ENCODE measurements around the gene FGGY. TPM values are rescaled to one million over a fixed set of nuclear protein-coding genes. Genes with fewer than 3 reads are reported as not detected.

The FGGY gene
- total and polyA plus RNA-seq, 7 experiments from 2014 or later = 2.5 to 15.2 (median 11.2) TPM

DNA sequence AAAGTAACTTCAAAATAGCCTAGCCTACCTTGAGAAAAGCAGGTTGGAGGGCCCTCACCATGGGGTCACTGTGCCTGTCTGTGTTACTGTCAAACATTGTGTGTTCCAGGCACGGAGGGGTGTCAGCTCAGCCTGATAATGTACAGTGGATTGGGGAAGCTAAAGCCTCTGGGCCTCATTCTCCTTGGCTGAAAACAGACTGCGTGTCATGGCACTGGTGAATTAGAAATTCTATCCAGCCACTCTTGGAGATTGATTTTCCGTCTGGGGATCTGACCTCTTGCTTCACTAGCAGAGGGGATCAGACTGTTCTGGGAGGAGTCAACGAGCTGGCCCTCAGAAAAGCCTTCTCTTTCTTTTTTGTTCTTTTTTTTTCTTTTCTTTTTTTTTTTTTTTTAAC is 394.4 kb downstream of the FGGY start:
- Mint-ChIP-seq H3K27ac (no peak overlapping the region), H3K27me3 (no peaks in the 10 kb centered on the region), H3K36me3 (peaks cover 0 to 5% (median 3%) of the 10 kb centered on the region in 5 donors), H3K9me3 (peaks cover 0 to 3% (median 0%) of the 10 kb centered on the region in 11 donors), H3K4me1 (peaks cover 0 to 7% (median 0%) of the 10 kb centered on the region in 7 donors), H3K4me3 (no peak overlapping the region)
- ChIA-PET CTCF (interaction anchor here (0.9 kb wide), 1 partner anchor 793 kb away, joined by 3 read pairs; no protein-coding TSS in a partner anchor), POLR2A (no interaction called here)
- Histone ChIP-seq H3K27me3 (ENCODE audit: control insufficient read depth in 2 of 2, insufficient read depth in 2 of 2, low read length in 2 of 2) (no peaks in the 10 kb centered on the region), H3K27ac (ENCODE audit: low read depth, low read length) (no peak overlapping the region), H3K4me1 (ENCODE audit: control insufficient read depth in 2 of 2, insufficient read depth in 2 of 2, low read length in 2 of 2) (no peaks in the 10 kb centered on the region), H3K9me3 (ENCODE audit: control insufficient read depth in 2 of 3, low read length in 3 of 3) (no peaks in the 10 kb centered on the region), H3K4me3 (ENCODE audit: low read length) (no peak overlapping the region), H3K36me3 (ENCODE audit: control insufficient read depth in 2 of 3, insufficient read depth in 3 of 3, low read length in 3 of 3) (no peaks in the 10 kb centered on the region)
- no peak for DNase-seq
- intact Hi-C loops (cut with micrococcal nuclease) = loop anchor here (10.0 kb wide), 4 partner anchors 546 to 1146 kb away; partner anchors contain the start of gene OMA1 (in 1 of the 2)
- ATAC-seq = no peak

GRCh38 chr1:59692591-59692990 is 395.7 kb downstream of the FGGY start:
- ChIA-PET POLR2A (no interaction called here), CTCF (no interaction called here)
- peaks cover 11 to 15% (median 13%) of the 10 kb centered on the region in 7 donors for H3K4me1 Mint-ChIP-seq
- intact Hi-C loops (cut with micrococcal nuclease) = loop anchor here (10.0 kb wide), 4 partner anchors 548 to 1148 kb away; partner anchors contain the start of gene OMA1 (in 1 of the 2)
- Histone ChIP-seq H3K36me3 (ENCODE audit: control insufficient read depth in 2 of 3, insufficient read depth in 3 of 3, low read length in 3 of 3) (no peaks in the 10 kb centered on the region), H3K4me1 (ENCODE audit: control insufficient read depth in 2 of 2, insufficient read depth in 2 of 2, low read length in 2 of 2) (peaks cover 5 to 6% of the 10 kb centered on the region in 2 donors), H3K9me3 (ENCODE audit: control insufficient read depth in 2 of 3, low read length in 3 of 3) (no peaks in the 10 kb centered on the region), H3K4me3 (ENCODE audit: low read length) (no peak overlapping the region), H3K27me3 (ENCODE audit: control insufficient read depth in 2 of 2, insufficient read depth in 2 of 2, low read length in 2 of 2) (no peaks in the 10 kb centered on the region), H3K27ac (ENCODE audit: low read depth, low read length) (no peak overlapping the region)
- H3K36me3 Mint-ChIP-seq = peaks cover 0 to 5% (median 3%) of the 10 kb centered on the region in 5 donors
- ATAC-seq = peak; percentile 67
- H3K27me3 Mint-ChIP-seq = no peaks in the 10 kb centered on the region
- DNase-seq = no peak
- peaks cover 0 to 3% (median 0%) of the 10 kb centered on the region in 11 donors for H3K9me3 Mint-ChIP-seq
- H3K4me3 Mint-ChIP-seq = no peak overlapping the region
- H3K27ac Mint-ChIP-seq = no peak overlapping the region

GRCh38 chr1:59693406-59693805 is 396.5 kb downstream of the FGGY start:
- intact Hi-C loops (cut with micrococcal nuclease) = loop anchor here (10.0 kb wide), 4 partner anchors 549 to 1149 kb away; partner anchors contain the start of gene OMA1 (in 1 of the 2)
- Mint-ChIP-seq H3K4me3 (no peak overlapping the region), H3K9me3 (peaks cover 0 to 3% (median 0%) of the 10 kb centered on the region in 11 donors), H3K4me1 (peaks cover 13 to 23% (median 17%) of the 10 kb centered on the region in 7 donors), H3K27me3 (no peaks in the 10 kb centered on the region), H3K36me3 (peaks cover 0 to 5% (median 3%) of the 10 kb centered on the region in 5 donors), H3K27ac (no peak overlapping the region)
- ATAC-seq = no peak
- CTCF ChIA-PET = no interaction called here
- POLR2A ChIA-PET = no interaction called here
- Histone ChIP-seq H3K4me1 (ENCODE audit: control insufficient read depth in 2 of 2, insufficient read depth in 2 of 2, low read length in 2 of 2) (peaks cover 5 to 6% of the 10 kb centered on the region in 2 donors), H3K27me3 (ENCODE audit: control insufficient read depth in 2 of 2, insufficient read depth in 2 of 2, low read length in 2 of 2) (no peaks in the 10 kb centered on the region), H3K36me3 (ENCODE audit: control insufficient read depth in 2 of 3, insufficient read depth in 3 of 3, low read length in 3 of 3) (no peaks in the 10 kb centered on the region), H3K27ac (ENCODE audit: low read depth, low read length) (no peak overlapping the region), H3K4me3 (ENCODE audit: low read length) (no peak overlapping the region), H3K9me3 (ENCODE audit: control insufficient read depth in 2 of 3, low read length in 3 of 3) (no peaks in the 10 kb centered on the region)
- no peak for DNase-seq

GRCh38 chr1:59695252-59695651 is 398.4 kb downstream of the FGGY start:
- no peak for DNase-seq
- H3K9me3 ChIP-seq (ENCODE audit: control insufficient read depth in 2 of 3, low read length in 3 of 3) = no peaks in the 10 kb centered on the region
- H3K36me3 Mint-ChIP-seq = peaks cover 0 to 5% (median 3%) of the 10 kb centered on the region in 5 donors
- H3K4me1 Mint-ChIP-seq = peaks cover 13 to 30% (median 22%) of the 10 kb centered on the region in 7 donors
- intact Hi-C loops (cut with micrococcal nuclease) = loop anchor here (5.0 to 10.0 kb wide), 10 partner anchors 252 to 1150 kb away; partner anchors contain the start of genes FGGY (in 1 of the 2) and OMA1 (in 1 of the 2)
- no peaks in the 10 kb centered on the region for H3K27me3 Mint-ChIP-seq
- H3K4me3 Mint-ChIP-seq = no peak overlapping the region
- H3K36me3 ChIP-seq (ENCODE audit: control insufficient read depth in 2 of 3, insufficient read depth in 3 of 3, low read length in 3 of 3) = no peaks in the 10 kb centered on the region
- peaks cover 5 to 6% of the 10 kb centered on the region in 2 donors for H3K4me1 ChIP-seq (ENCODE audit: control insufficient read depth in 2 of 2, insufficient read depth in 2 of 2, low read length in 2 of 2)
- no peak for ATAC-seq
- no peak overlapping the region for H3K27ac ChIP-seq (ENCODE audit: low read depth, low read length)
- no peak overlapping the region for H3K4me3 ChIP-seq (ENCODE audit: low read length)
- no peaks in the 10 kb centered on the region for H3K27me3 ChIP-seq (ENCODE audit: control insufficient read depth in 2 of 2, insufficient read depth in 2 of 2, low read length in 2 of 2)
- H3K9me3 Mint-ChIP-seq = peaks cover 0 to 3% (median 0%) of the 10 kb centered on the region in 11 donors
- no peak overlapping the region for H3K27ac Mint-ChIP-seq
- ChIA-PET CTCF (interaction anchor here (0.6 to 1.1 kb wide), 3 partner anchors 908 to 1042 kb away, joined by 3 to 4 read pairs (median 3); no protein-coding TSS in a partner anchor), POLR2A (no interaction called here)

GRCh38 chr1:59696421-59697115 is 399.7 kb downstream of the FGGY start:
- intact Hi-C loops (cut with micrococcal nuclease) = loop anchor here (1.0 to 10.0 kb wide), 13 partner anchors 251 to 1152 kb away; partner anchors contain the start of genes FGGY (in 2 of the 2), JUN (in 1 of the 2) and OMA1 (in 1 of the 2)
- no peaks in the 10 kb centered on the region for H3K27me3 Mint-ChIP-seq
- H3K36me3 ChIP-seq (ENCODE audit: control insufficient read depth in 2 of 3, insufficient read depth in 3 of 3, low read length in 3 of 3) = no peaks in the 10 kb centered on the region
- peak overlapping the region in 7 of 9 donors; percentile 36 to 87 (median 70) for H3K27ac Mint-ChIP-seq
- ChIA-PET CTCF (no interaction called here), POLR2A (interaction anchor here (1.1 kb wide), 1 partner anchor 913 kb away, joined by 3 read pairs; the partner anchor contains the start of gene JUN)
- no peak overlapping the region for H3K27ac ChIP-seq (ENCODE audit: low read depth, low read length)
- H3K4me1 ChIP-seq (ENCODE audit: control insufficient read depth in 2 of 2, insufficient read depth in 2 of 2, low read length in 2 of 2) = peaks cover 5 to 6% of the 10 kb centered on the region in 2 donors
- H3K4me1 Mint-ChIP-seq = peaks cover 13 to 30% (median 22%) of the 10 kb centered on the region in 7 donors
- H3K4me3 Mint-ChIP-seq = peak overlapping the region; percentile 66 to 90 (median 80)
- DNase-seq (no peak), ATAC-seq (peak; percentile 47)
- peaks cover 0 to 3% (median 0%) of the 10 kb centered on the region in 11 donors for H3K9me3 Mint-ChIP-seq
- no peaks in the 10 kb centered on the region for H3K9me3 ChIP-seq (ENCODE audit: control insufficient read depth in 2 of 3, low read length in 3 of 3)
- peaks cover 0 to 5% (median 3%) of the 10 kb centered on the region in 5 donors for H3K36me3 Mint-ChIP-seq
- peak overlapping the region; percentile 44 for H3K4me3 ChIP-seq (ENCODE audit: low read length)
- no peaks in the 10 kb centered on the region for H3K27me3 ChIP-seq (ENCODE audit: control insufficient read depth in 2 of 2, insufficient read depth in 2 of 2, low read length in 2 of 2)

DNA sequence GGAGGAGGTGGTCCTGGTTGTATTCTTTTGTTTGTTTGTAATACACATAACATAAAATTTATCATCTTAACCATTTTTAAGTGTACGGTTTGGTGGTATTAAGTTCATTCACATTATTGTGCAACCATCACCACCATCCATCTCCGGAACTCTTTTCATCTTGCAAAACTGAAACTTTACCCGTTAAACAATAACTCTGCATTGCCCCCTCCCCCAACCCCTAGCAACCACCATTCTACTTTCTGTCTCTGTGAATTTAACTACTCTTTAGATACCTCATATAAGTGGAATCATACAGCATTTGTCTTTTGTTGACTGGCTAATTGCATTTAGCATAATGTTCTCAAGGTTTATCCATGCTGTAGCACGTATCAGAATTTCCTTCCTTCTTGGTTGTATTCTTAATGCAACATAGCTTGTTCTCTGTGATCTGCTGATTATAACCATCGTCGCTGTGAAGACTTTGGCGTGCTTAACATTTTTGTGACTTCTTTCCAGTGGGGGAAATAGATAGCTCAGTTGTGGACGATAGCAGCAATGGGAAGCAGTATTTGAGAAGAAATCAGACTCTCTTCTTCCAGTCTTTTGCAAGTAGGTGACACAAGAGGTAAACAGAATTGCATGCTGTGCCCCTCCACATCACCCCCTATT is 400.4 kb downstream of the FGGY start:
- peak overlapping the region; percentile 44 for H3K4me3 ChIP-seq (ENCODE audit: low read length)
- peaks cover 5 to 6% of the 10 kb centered on the region in 2 donors for H3K4me1 ChIP-seq (ENCODE audit: control insufficient read depth in 2 of 2, insufficient read depth in 2 of 2, low read length in 2 of 2)
- Mint-ChIP-seq H3K27me3 (no peaks in the 10 kb centered on the region), H3K4me1 (peaks cover 13 to 30% (median 22%) of the 10 kb centered on the region in 7 donors), H3K9me3 (peaks cover 0 to 3% (median 0%) of the 10 kb centered on the region in 11 donors), H3K4me3 (peak overlapping the region; percentile 66 to 90 (median 80)), H3K36me3 (peaks cover 0 to 5% (median 2%) of the 10 kb centered on the region in 5 donors), H3K27ac (peak overlapping the region; percentile 36 to 87 (median 73))
- H3K27me3 ChIP-seq (ENCODE audit: control insufficient read depth in 2 of 2, insufficient read depth in 2 of 2, low read length in 2 of 2) = no peaks in the 10 kb centered on the region
- ChIA-PET CTCF (interaction anchor here (0.7 to 3.9 kb wide), 3 partner anchors 117 to 957 kb away, joined by 3 to 72 read pairs (median 27); partner anchors contain the start of genes HOOK1 and JUN), POLR2A (interaction anchor here (1.1 kb wide), 1 partner anchor 914 kb away, joined by 3 read pairs; the partner anchor contains the start of gene JUN)
- intact Hi-C loops (cut with micrococcal nuclease) = loop anchor here (1.0 to 10.0 kb wide), 13 partner anchors 250 to 1152 kb away; partner anchors contain the start of genes FGGY (in 2 of the 2), JUN (in 1 of the 2) and OMA1 (in 1 of the 2)
- H3K27ac ChIP-seq (ENCODE audit: low read depth, low read length) = peak overlapping the region; percentile 6
- peak in 8 of 9 donors; percentile 15 to 54 (median 41) for DNase-seq
- peak; percentile 54 for ATAC-seq
- no peaks in the 10 kb centered on the region for H3K9me3 ChIP-seq (ENCODE audit: control insufficient read depth in 2 of 3, low read length in 3 of 3)
- no peaks in the 10 kb centered on the region for H3K36me3 ChIP-seq (ENCODE audit: control insufficient read depth in 2 of 3, insufficient read depth in 3 of 3, low read length in 3 of 3)
